ENCODE data around the gene CNPY3.

DNA sequence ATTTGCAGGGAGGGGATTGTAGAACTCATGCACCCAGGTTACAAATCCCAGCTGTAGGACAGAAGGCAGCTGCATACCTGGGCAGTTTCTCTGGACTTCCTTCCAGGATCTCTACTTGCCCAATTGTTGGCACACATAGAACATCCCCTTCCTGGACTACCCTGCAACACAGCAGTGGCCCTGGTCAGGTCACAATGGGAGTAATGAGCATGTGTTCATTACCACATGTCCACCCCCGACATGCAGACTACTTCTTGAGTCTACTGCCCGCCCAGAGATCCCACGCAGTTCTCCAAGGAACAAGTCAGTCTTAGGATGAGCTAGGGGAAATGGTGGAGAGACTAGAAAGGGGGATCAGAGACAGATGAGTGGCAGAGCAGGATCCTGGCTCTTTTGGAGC is 44.6 kb downstream of the CNPY3 start:
- TF ChIP-seq, protein P1, sequence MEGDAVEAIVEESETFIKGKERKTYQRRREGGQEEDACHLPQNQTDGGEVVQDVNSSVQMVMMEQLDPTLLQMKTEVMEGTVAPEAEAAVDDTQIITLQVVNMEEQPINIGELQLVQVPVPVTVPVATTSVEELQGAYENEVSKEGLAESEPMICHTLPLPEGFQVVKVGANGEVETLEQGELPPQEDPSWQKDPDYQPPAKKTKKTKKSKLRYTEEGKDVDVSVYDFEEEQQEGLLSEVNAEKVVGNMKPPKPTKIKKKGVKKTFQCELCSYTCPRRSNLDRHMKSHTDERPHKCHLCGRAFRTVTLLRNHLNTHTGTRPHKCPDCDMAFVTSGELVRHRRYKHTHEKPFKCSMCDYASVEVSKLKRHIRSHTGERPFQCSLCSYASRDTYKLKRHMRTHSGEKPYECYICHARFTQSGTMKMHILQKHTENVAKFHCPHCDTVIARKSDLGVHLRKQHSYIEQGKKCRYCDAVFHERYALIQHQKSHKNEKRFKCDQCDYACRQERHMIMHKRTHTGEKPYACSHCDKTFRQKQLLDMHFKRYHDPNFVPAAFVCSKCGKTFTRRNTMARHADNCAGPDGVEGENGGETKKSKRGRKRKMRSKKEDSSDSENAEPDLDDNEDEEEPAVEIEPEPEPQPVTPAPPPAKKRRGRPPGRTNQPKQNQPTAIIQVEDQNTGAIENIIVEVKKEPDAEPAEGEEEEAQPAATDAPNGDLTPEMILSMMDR (IDR thresholded peaks at IDR 0.05; ENCODE audit: low read length), result no peak
- TF ChIP-seq EZH2 (optimal IDR thresholded peaks at IDR 0.05; ENCODE audit: low read depth, low read length) (no peak), EZH2phosphoT487 (IDR thresholded peaks at IDR 0.05; ENCODE audit: low read length) (no peak)

All from MM.1S (cell line).